Activated CD4-positive, CD25-positive, alpha-beta regulatory T cell treated with anti-CD3 and anti-CD28 coated beads, Interleukin-2, amount 50 U/mL, for 16 hours (primary cell): Measurements from ENCODE around the gene SCPEP1.
A peak's percentile ranks its signal among the peaks of the same experiment; 100 is the strongest.

Source experiments
- DNase-seq: peaks from one replicate; pipeline ENCODE4 v3.0.0-alpha.2; 2020; ENCODE audit warnings: low read depth, low spot score

SCPEP1 gene

GRCh38 chr17:57001541-57001940 is 23.6 kb downstream of the SCPEP1 start:
- DNase-seq, result no peak

GRCh38 chr17:57002904-57003303 is 25.0 kb downstream of the SCPEP1 start:
- DNase-seq, result no peak

- no peak for DNase-seq
Measured at GRCh38 chr17:57004944-57005579, 27.1 kb downstream of the SCPEP1 start.

- no peak for DNase-seq
Measured at GRCh38 chr17:57006040-57006439, 28.1 kb downstream of the SCPEP1 start.

- DNase-seq, result no peak
Measured at GRCh38 chr17:57008958-57009357, 31.0 kb downstream of the SCPEP1 start.

GRCh38 chr17:57009737-57010445 is 32.0 kb downstream of the SCPEP1 start:
- DNase-seq, result peak; percentile 12

- DNase-seq, result no peak
Measured at GRCh38 chr17:57010487-57010886, 32.6 kb downstream of the SCPEP1 start.

GRCh38 chr17:57011491-57012015 is 33.6 kb downstream of the SCPEP1 start:
- DNase-seq, result no peak

- DNase-seq, result no peak
Measured at GRCh38 chr17:57016071-57016763, 38.3 kb downstream of the SCPEP1 start.

- DNase-seq, result no peak
Measured at GRCh38 chr17:57016764-57017116, 38.8 kb downstream of the SCPEP1 start.

- no peak for DNase-seq
Measured at GRCh38 chr17:57017625-57018024, 39.7 kb downstream of the SCPEP1 start.

GRCh38 chr17:57020208-57020607 is 42.3 kb downstream of the SCPEP1 start:
- DNase-seq, result no peak

- no peak for DNase-seq
Measured at GRCh38 chr17:57021226-57021940, 43.5 kb downstream of the SCPEP1 start.

GRCh38 chr17:57025876-57026275 is 47.9 kb downstream of the SCPEP1 start:
- DNase-seq, result no peak

GRCh38 chr17:57027852-57028251 is 49.9 kb downstream of the SCPEP1 start:
- no peak for DNase-seq

- no peak for DNase-seq
Measured at GRCh38 chr17:57032343-57032742, 54.4 kb downstream of the SCPEP1 start.

GRCh38 chr17:57033296-57033695 is 55.4 kb downstream of the SCPEP1 start:
- no peak for DNase-seq

- no peak for DNase-seq
Measured at GRCh38 chr17:57034807-57035754, 57.1 kb downstream of the SCPEP1 start.

GRCh38 chr17:57035971-57036481 is 58.1 kb downstream of the SCPEP1 start:
- DNase-seq, result no peak

- DNase-seq, result no peak
Measured at GRCh38 chr17:57037411-57037810, 59.5 kb downstream of the SCPEP1 start.

GRCh38 chr17:57038486-57038885 is 60.6 kb downstream of the SCPEP1 start:
- no peak for DNase-seq
